Endothelial cell of umbilical vein (primary cell): ENCODE measurements around the gene PMEL. TPM values are rescaled to one million over a fixed set of nuclear protein-coding genes. Genes with fewer than 3 reads are reported as not detected.
"Not testable (repeated sequence)": the region's sequence is repeated elsewhere in the genome, so short reads cannot be mapped to it uniquely, and the experiment has no call there.

Experiments
- BruUV-seq: library from RNA; stranded (reverse); fragments of 400-500 nt; replicated peaks from 2 replicates; lab custom pipeline; 2021; lab: Mats Ljungman, UMichigan
- CTCF ChIA-PET: fragments of 300-600, 350-600 bp; sonication (Branson Sonifier 250); formaldehyde crosslinking; loops from one replicate; lab custom pipeline; 2021; ENCODE audit warnings: antibody characterized with exemption, inconsistent platforms; lab: Charles Lee
- POLR2A ChIA-PET: fragments of 300-600, 350-600 bp; sonication (Branson Sonifier 250); formaldehyde crosslinking; loops from one replicate; lab custom pipeline; 2021; ENCODE audit warnings: antibody characterized with exemption, inconsistent platforms; lab: Charles Lee
- DNase-seq: peaks from one replicate; pipeline ENCODE4 v3.0.0-alpha.2; 2011; ENCODE audit warnings: low read depth, low spot score
- FAIRE-seq: peaks from 2 replicates; lab custom pipeline; 2011; peaks lifted over from hg19 to GRCh38; lab: Jason Lieb, UNC
- H2AFZ ChIP-seq: 2 replicates; pipeline ENCODE4 v1.6.0; 2012; ENCODE audit warnings: low read depth, low read length, control low read depth, inconsistent platforms
- H3K27ac ChIP-seq: 2 replicates; pipeline ENCODE4 v1.5.1; 2011; ENCODE audit warnings: low read depth, mild to moderate bottlenecking, control low read depth, low read length, moderate library complexity; ENCODE audit not compliant: insufficient read depth
- H3K27me3 ChIP-seq, 2 experiments: 2 replicates each; pipeline versions ENCODE4 v1.6.0 to v1.6.1; 2011; ENCODE audit warnings: low read length in 2 of 2, mixed read lengths in 1 of 2; ENCODE audit not compliant: control insufficient read depth in 2 of 2, insufficient read depth in 2 of 2
- H3K36me3 ChIP-seq, 2 experiments: 2 replicates in 1 of 2; 3 replicates in 1 of 2; pipeline ENCODE4 v1.5.1; 2011; ENCODE audit warnings: low read length in 2 of 2, mild to moderate bottlenecking in 1 of 2, moderate library complexity in 1 of 2; ENCODE audit not compliant: control insufficient read depth in 2 of 2, insufficient read depth in 2 of 2; ENCODE audit errors: extremely low read depth in 1 of 2
- H3K4me1 ChIP-seq: 3 replicates; pipeline ENCODE4 v1.5.1; 2011; ENCODE audit warnings: mild to moderate bottlenecking, low read length; ENCODE audit not compliant: control insufficient read depth, insufficient read depth; ENCODE audit errors: extremely low read depth
- H3K4me2 ChIP-seq: 2 replicates; pipeline ENCODE4 v1.6.1; 2011; ENCODE audit warnings: low read length, control low read depth, mixed read lengths; ENCODE audit not compliant: insufficient read depth
- H3K4me3 ChIP-seq, 3 experiments: fragments of 200-600 bp in 1 of 3; sonication (generic), shearing (Covaris generic) in 1 of 3; replicated peaks in 1 of 3; 2 replicates each; pipeline ENCODE4 v1.5.1; 2011 to 2016; ENCODE audit warnings: control low read depth in 3 of 3, low read length in 3 of 3, mild to moderate bottlenecking in 2 of 3, inconsistent platforms in 1 of 3, low read depth in 1 of 3, moderate library complexity in 1 of 3; ENCODE audit not compliant: insufficient read depth in 1 of 3
- H3K79me2 ChIP-seq: 2 replicates; pipeline ENCODE4 v1.6.0; 2012; ENCODE audit warnings: low read length, inconsistent platforms; ENCODE audit not compliant: control insufficient read depth, insufficient read depth
- H3K9ac ChIP-seq: replicated peaks from 2 replicates; pipeline ENCODE3; 2011; ENCODE audit warnings: low read length, control low read depth; ENCODE audit not compliant: insufficient read depth; ENCODE audit errors: extremely low read depth
- H3K9me1 ChIP-seq: replicated peaks from 3 replicates; pipeline ENCODE4 v1.6.0; 2011; ENCODE audit warnings: mild to moderate bottlenecking, low read length; ENCODE audit not compliant: control insufficient read depth, insufficient read depth; ENCODE audit errors: extremely low read depth
- H3K9me3 ChIP-seq: replicated peaks from 2 replicates; pipeline ENCODE4 v1.5.1; 2012; ENCODE audit warnings: low read length, inconsistent platforms; ENCODE audit not compliant: control insufficient read depth, insufficient read depth
- H4K20me1 ChIP-seq: replicated peaks from 2 replicates; pipeline ENCODE3; 2011; ENCODE audit warnings: mild to moderate bottlenecking, low read length; ENCODE audit not compliant: control insufficient read depth, insufficient read depth; ENCODE audit errors: extremely low read depth
- CTCF ChIP-seq, 2 donors: IDR thresholded peaks; 1 replicate in 1 of 2; 2 replicates in 1 of 2; pipeline ENCODE4 v1.5.1; 2011; ENCODE audit warnings: low read length in 2 of 2, mild to moderate bottlenecking in 2 of 2, moderate library complexity in 2 of 2, control low read depth in 1 of 2, inconsistent platforms in 1 of 2, low read depth in 1 of 2; ENCODE audit not compliant: insufficient read depth in 1 of 2; ENCODE audit errors: extremely low read depth in 1 of 2
- EZH2 ChIP-seq: IDR thresholded peaks from 2 replicates; pipeline ENCODE4 v1.6.1; 2012; ENCODE audit warnings: borderline replicate concordance, low read depth, mild to moderate bottlenecking, moderate library complexity, low read length, inconsistent platforms; ENCODE audit not compliant: severe bottlenecking
- FOS ChIP-seq: IDR thresholded peaks from 2 replicates; pipeline ENCODE4 v1.6.1; 2011; ENCODE audit warnings: mild to moderate bottlenecking, low read length, moderate library complexity, borderline replicate concordance; ENCODE audit not compliant: insufficient read depth
- GATA2 ChIP-seq: IDR thresholded peaks from 2 replicates; pipeline ENCODE4 v1.7.0; 2011; ENCODE audit warnings: low read depth, mild to moderate bottlenecking, moderate library complexity, mixed read lengths, low read length; ENCODE audit not compliant: insufficient read length, insufficient read depth
- JUN ChIP-seq: IDR thresholded peaks from 2 replicates; pipeline ENCODE4 v1.6.1; 2011; ENCODE audit warnings: borderline replicate concordance, low read depth; ENCODE audit not compliant: insufficient read length, insufficient read depth
- MAX ChIP-seq: IDR thresholded peaks from 2 replicates; pipeline ENCODE4 v1.6.1; 2011; ENCODE audit not compliant: insufficient read depth, insufficient read length
- MYC ChIP-seq: IDR thresholded peaks from one replicate; pipeline ENCODE4 v1.6.1; 2011; ENCODE audit warnings: mild to moderate bottlenecking, low read depth, low read length
- POLR2A ChIP-seq: IDR thresholded peaks from 2 replicates; pipeline ENCODE4 v1.6.1; 2012; ENCODE audit warnings: low read depth, mild to moderate bottlenecking, control low read depth, low read length
- POLR2AphosphoS5 ChIP-seq: IDR thresholded peaks from 2 replicates; pipeline ENCODE4 v1.6.1; 2012; ENCODE audit warnings: low read depth, mild to moderate bottlenecking, control low read depth, low read length, moderate library complexity; ENCODE audit not compliant: insufficient read depth
- dilution Hi-C: fragments of 300-500 bp; cut with MboI; formaldehyde crosslinking; loops from one replicate; pipeline ENCODE4 v1.15.0; 2019; ENCODE audit warnings: low sequenced_read_pairs; ENCODE audit not compliant: extremely low pct_ligation_motif_present
- intact Hi-C: fragments of 100-400 bp; cut with micrococcal nuclease; formaldehyde crosslinking; loops from one replicate; pipeline ENCODE4 v1.10.0; 2022
- polyA plus RNA-seq, 4 experiments: library from polyadenylated mRNA; depleted of rRNA in 3 of 4; stranded (reverse) in 3 of 4; unstranded in 1 of 4; fragments of >200 nt; gene quantifications; 2 replicates each; pipeline versions ENCODE4 v1.2.1 to v1.2.3, GENCODE V29; 2011 to 2012; ENCODE audit warnings: missing spikeins in 1 of 4
- total RNA-seq: library from RNA; stranded (reverse); gene quantifications from 2 replicates; pipeline ENCODE4 v1.2.3, GENCODE V29; 2021

PMEL gene
- total and polyA plus RNA-seq, 2 donors (not counting 3 experiments of a cell fraction or from before 2014, with no cell fraction given), result 0.51 to 0.99 TPM

DNA sequence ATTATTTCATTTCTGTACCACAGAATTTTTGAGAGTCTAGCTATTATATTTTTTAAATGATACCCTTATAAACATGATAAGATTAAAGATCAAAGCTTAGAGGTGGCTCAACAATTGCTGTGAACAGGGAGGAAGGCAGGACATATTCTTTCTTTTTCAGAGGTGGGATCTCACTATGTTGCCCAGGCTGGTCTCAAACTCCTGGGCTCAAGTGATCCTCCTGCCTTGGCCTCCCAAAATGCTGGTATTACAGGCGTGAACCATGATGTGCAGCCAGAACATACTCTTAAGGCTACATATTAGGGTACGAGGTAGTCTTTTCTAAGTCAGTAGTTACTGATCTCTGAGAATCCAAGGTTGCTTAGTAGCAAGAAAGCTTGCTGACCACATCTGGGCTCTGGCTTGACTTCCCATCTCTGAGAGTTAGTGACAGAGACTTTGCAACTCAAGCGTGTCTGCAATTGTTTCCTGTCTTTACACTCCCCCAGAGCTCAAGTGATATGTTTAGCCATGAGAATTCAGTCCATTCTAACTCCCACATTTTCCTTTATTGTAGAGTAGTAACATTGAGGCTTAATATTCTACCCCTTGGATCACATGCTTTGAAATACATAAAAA, 16.6 kb upstream of the PMEL start:
- DNase-seq (no peak), FAIRE-seq (no peak)
- ChIA-PET CTCF (interaction anchor here (1.2 to 2.2 kb wide), 3 partner anchors 13 to 47 kb away, joined by 3 to 7 read pairs (median 3); no protein-coding TSS in a partner anchor), POLR2A (interaction anchor here (3.4 kb wide), 1 partner anchor 8 kb away, joined by 18 read pairs; the partner anchor contains the start of gene RAB5B)
- Histone ChIP-seq H3K4me3 (no peak overlapping the region), H3K4me2 (no peak overlapping the region), H3K27ac (no peak overlapping the region), H3K79me2 (peaks cover 26% of the 10 kb centered on the region), H3K9ac (no peak overlapping the region), H3K4me1 (peaks cover 5% of the 10 kb centered on the region), H3K27me3 (no peaks in the 10 kb centered on the region), H3K9me1 (no peaks in the 10 kb centered on the region), H3K36me3 (peaks cover 8 to 12% of the 10 kb centered on the region in 2 experiments), H2AFZ (no peak overlapping the region), H3K9me3 (no peaks in the 10 kb centered on the region), H4K20me1 (no peaks in the 10 kb centered on the region)
- TF ChIP-seq CTCF (IDR thresholded peaks at IDR 0.05; ENCODE audit: extremely low read depth in 1 of 2, insufficient read depth in 1 of 2, low read depth in 1 of 2, low read length in 2 of 2), result no peak
- no peak for TF ChIP-seq GATA2
- TF ChIP-seq MYC, result no peak
- no peak for TF ChIP-seq EZH2
- TF ChIP-seq JUN, result no peak
- no peak for TF ChIP-seq MAX
- no peak for TF ChIP-seq POLR2A
- TF ChIP-seq POLR2AphosphoS5, result no peak
- no peak for TF ChIP-seq FOS
- no TSS peak for BruUV-seq
- dilution Hi-C loops (loop anchor here (10.0 kb wide), 1 partner anchor 228 kb away; no protein-coding TSS in a partner anchor), intact Hi-C loops (no loop called here)

DNA sequence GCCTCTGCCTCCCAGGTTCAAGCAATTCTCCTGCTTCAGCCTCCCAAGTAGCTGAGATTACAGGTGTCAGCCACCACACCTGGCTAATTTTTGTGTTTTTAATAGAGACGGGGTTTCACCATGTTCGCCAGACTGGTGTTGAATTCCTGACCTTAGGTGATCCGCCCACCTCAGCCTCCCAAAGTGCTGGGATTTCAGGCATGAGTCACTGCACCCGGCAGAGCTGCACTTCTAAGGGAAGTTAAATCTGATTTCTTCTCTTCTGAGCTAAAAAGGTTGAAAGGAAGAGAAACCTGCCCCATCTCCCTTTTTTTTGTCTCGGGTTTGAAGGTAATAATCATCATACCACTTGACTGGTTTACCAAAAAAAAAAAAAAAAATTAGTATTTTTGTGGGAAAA, 16.0 kb upstream of the PMEL start:
- H3K4me2 ChIP-seq, result not testable (repeated sequence)

More for the DNA sequence above, 16.0 kb upstream of the PMEL start:
- ChIA-PET CTCF (interaction anchor here (1.2 to 2.2 kb wide), 3 partner anchors 14 to 48 kb away, joined by 3 to 7 read pairs (median 3); no protein-coding TSS in a partner anchor), POLR2A (interaction anchor here (3.4 kb wide), 1 partner anchor 8 kb away, joined by 18 read pairs; the partner anchor contains the start of gene RAB5B)
- H3K27ac ChIP-seq, DNase-seq, H3K9ac ChIP-seq, H3K27me3 ChIP-seq, H3K4me1 ChIP-seq, H3K4me3 ChIP-seq, intact Hi-C loops, H4K20me1 ChIP-seq, H2AFZ ChIP-seq, FAIRE-seq, BruUV-seq, H3K9me3 ChIP-seq, H3K9me1 ChIP-seq: not testable (repeated sequence)
- peaks cover 8 to 10% of the 10 kb centered on the region in 2 experiments for H3K36me3 ChIP-seq
- peaks cover 31% of the 10 kb centered on the region for H3K79me2 ChIP-seq
- dilution Hi-C loops, result loop anchor here (10.0 kb wide), 1 partner anchor 227 kb away; no protein-coding TSS in a partner anchor
